ENCODE data around the gene INHBA.

INHBA gene

GRCh38 chr7:41692251-41692650 lies 10.6 kb downstream of the INHBA start:
- Histone ChIP-seq H3K27me3 (ENCODE audit: control insufficient read depth in 5 of 5, insufficient read depth in 4 of 5, low read length in 5 of 5) (no peaks in the 10 kb centered on the region), H3K27ac (ENCODE audit: low read depth, low read length) (no peak overlapping the region), H3K9me3 (ENCODE audit: control insufficient read depth in 5 of 5, low read length in 5 of 5) (no peaks in the 10 kb centered on the region), H3K4me1 (ENCODE audit: control insufficient read depth in 5 of 5, insufficient read depth in 5 of 5, low read length in 5 of 5) (peaks cover 0 to 12% (median 6%) of the 10 kb centered on the region in 5 donors), H3K4me3 (ENCODE audit: low read depth in 1 of 5, low read length in 5 of 5) (no peak overlapping the region), H3K9ac (ENCODE audit: low read length in 5 of 5) (no peak overlapping the region), H3K36me3 (ENCODE audit: control insufficient read depth in 5 of 5, insufficient read depth in 5 of 5, low read length in 5 of 5) (no peaks in the 10 kb centered on the region)

- Histone ChIP-seq H3K4me1 (ENCODE audit: control insufficient read depth in 5 of 5, insufficient read depth in 5 of 5, low read length in 5 of 5) (peaks cover 0 to 12% (median 6%) of the 10 kb centered on the region in 5 donors), H3K9ac (ENCODE audit: low read length in 5 of 5) (no peak overlapping the region), H3K9me3 (ENCODE audit: control insufficient read depth in 5 of 5, low read length in 5 of 5) (no peaks in the 10 kb centered on the region), H3K27ac (ENCODE audit: low read depth, low read length) (no peak overlapping the region), H3K27me3 (ENCODE audit: control insufficient read depth in 5 of 5, insufficient read depth in 4 of 5, low read length in 5 of 5) (no peaks in the 10 kb centered on the region), H3K4me3 (ENCODE audit: low read depth in 1 of 5, low read length in 5 of 5) (no peak overlapping the region), H3K36me3 (ENCODE audit: control insufficient read depth in 5 of 5, insufficient read depth in 5 of 5, low read length in 5 of 5) (no peaks in the 10 kb centered on the region)
Measured at GRCh38 chr7:41691286-41692190, 11.4 kb downstream of the INHBA start.

- H3K36me3 ChIP-seq (ENCODE audit: control insufficient read depth in 5 of 5, insufficient read depth in 5 of 5, low read length in 5 of 5), result no peaks in the 10 kb centered on the region
Measured at GRCh38 chr7:41689815-41690214, 13.1 kb downstream of the INHBA start.

GRCh38 chr7:41688906-41689305 lies 14.0 kb downstream of the INHBA start:
- no peak overlapping the region for H3K27ac ChIP-seq (ENCODE audit: low read depth, low read length)
- H3K9ac ChIP-seq (ENCODE audit: low read length in 5 of 5), result no peak overlapping the region
- H3K9me3 ChIP-seq (ENCODE audit: control insufficient read depth in 5 of 5, low read length in 5 of 5), result no peaks in the 10 kb centered on the region
- peaks cover 0 to 8% (median 0%) of the 10 kb centered on the region in 5 donors for H3K4me1 ChIP-seq (ENCODE audit: control insufficient read depth in 5 of 5, insufficient read depth in 5 of 5, low read length in 5 of 5)
- no peaks in the 10 kb centered on the region for H3K27me3 ChIP-seq (ENCODE audit: control insufficient read depth in 5 of 5, insufficient read depth in 4 of 5, low read length in 5 of 5)
- H3K4me3 ChIP-seq (ENCODE audit: low read depth in 1 of 5, low read length in 5 of 5), result no peak overlapping the region
- no peaks in the 10 kb centered on the region for H3K36me3 ChIP-seq (ENCODE audit: control insufficient read depth in 5 of 5, insufficient read depth in 5 of 5, low read length in 5 of 5)

More at GRCh38 chr7:41689815-41690214, 13.1 kb downstream of the INHBA start:
- no peak overlapping the region for H3K27ac ChIP-seq (ENCODE audit: low read depth, low read length)
- no peak overlapping the region for H3K4me3 ChIP-seq (ENCODE audit: low read depth in 1 of 5, low read length in 5 of 5)
- H3K9me3 ChIP-seq (ENCODE audit: control insufficient read depth in 5 of 5, low read length in 5 of 5), result no peaks in the 10 kb centered on the region
- H3K9ac ChIP-seq (ENCODE audit: low read length in 5 of 5), result no peak overlapping the region
- peaks cover 0 to 8% (median 0%) of the 10 kb centered on the region in 5 donors for H3K4me1 ChIP-seq (ENCODE audit: control insufficient read depth in 5 of 5, insufficient read depth in 5 of 5, low read length in 5 of 5)
- no peaks in the 10 kb centered on the region for H3K27me3 ChIP-seq (ENCODE audit: control insufficient read depth in 5 of 5, insufficient read depth in 4 of 5, low read length in 5 of 5)

- Histone ChIP-seq H3K27me3 (ENCODE audit: control insufficient read depth in 5 of 5, insufficient read depth in 4 of 5, low read length in 5 of 5) (peaks cover 0 to under 1% (median 0%) of the 10 kb centered on the region in 5 donors), H3K36me3 (ENCODE audit: control insufficient read depth in 5 of 5, insufficient read depth in 5 of 5, low read length in 5 of 5) (no peaks in the 10 kb centered on the region), H3K4me3 (ENCODE audit: low read depth in 1 of 5, low read length in 5 of 5) (no peak overlapping the region), H3K27ac (ENCODE audit: low read depth, low read length) (no peak overlapping the region), H3K4me1 (ENCODE audit: control insufficient read depth in 5 of 5, insufficient read depth in 5 of 5, low read length in 5 of 5) (peaks cover 0 to 8% (median 0%) of the 10 kb centered on the region in 5 donors), H3K9me3 (ENCODE audit: control insufficient read depth in 5 of 5, low read length in 5 of 5) (no peaks in the 10 kb centered on the region), H3K9ac (ENCODE audit: low read length in 5 of 5) (no peak overlapping the region)
Measured at GRCh38 chr7:41688012-41688625, 14.8 kb downstream of the INHBA start.

DNA sequence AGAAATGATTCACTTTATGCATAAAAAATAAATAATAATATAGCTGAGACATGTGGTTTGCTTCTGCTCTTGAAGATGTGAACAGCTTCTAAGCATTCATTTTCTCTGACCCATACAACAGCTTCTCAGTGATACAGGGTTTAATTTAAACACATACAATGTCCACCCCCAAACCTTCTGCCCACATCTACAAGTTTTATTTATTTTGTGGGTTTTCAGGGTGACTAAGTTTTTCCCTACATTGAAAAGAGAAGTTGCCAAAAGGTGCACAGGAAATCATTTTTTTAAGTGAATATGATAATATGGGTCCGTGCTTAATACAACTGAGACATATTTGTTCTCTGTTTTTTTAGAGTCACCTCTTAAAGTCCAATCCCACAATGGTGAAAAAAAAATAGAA lies 17.2 kb downstream of the INHBA start:
- H3K9me3 ChIP-seq (ENCODE audit: control insufficient read depth in 5 of 5, low read length in 5 of 5), result no peaks in the 10 kb centered on the region
- no peaks in the 10 kb centered on the region for H3K4me1 ChIP-seq (ENCODE audit: control insufficient read depth in 5 of 5, insufficient read depth in 5 of 5, low read length in 5 of 5)
- no peak overlapping the region for H3K27ac ChIP-seq (ENCODE audit: low read depth, low read length)
- no peaks in the 10 kb centered on the region for H3K36me3 ChIP-seq (ENCODE audit: control insufficient read depth in 5 of 5, insufficient read depth in 5 of 5, low read length in 5 of 5)
- no peak overlapping the region for H3K9ac ChIP-seq (ENCODE audit: low read length in 5 of 5)
- no peak overlapping the region for H3K4me3 ChIP-seq (ENCODE audit: low read depth in 1 of 5, low read length in 5 of 5)
- H3K27me3 ChIP-seq (ENCODE audit: control insufficient read depth in 5 of 5, insufficient read depth in 4 of 5, low read length in 5 of 5), result peaks cover 0 to 2% (median 0%) of the 10 kb centered on the region in 5 donors

DNA sequence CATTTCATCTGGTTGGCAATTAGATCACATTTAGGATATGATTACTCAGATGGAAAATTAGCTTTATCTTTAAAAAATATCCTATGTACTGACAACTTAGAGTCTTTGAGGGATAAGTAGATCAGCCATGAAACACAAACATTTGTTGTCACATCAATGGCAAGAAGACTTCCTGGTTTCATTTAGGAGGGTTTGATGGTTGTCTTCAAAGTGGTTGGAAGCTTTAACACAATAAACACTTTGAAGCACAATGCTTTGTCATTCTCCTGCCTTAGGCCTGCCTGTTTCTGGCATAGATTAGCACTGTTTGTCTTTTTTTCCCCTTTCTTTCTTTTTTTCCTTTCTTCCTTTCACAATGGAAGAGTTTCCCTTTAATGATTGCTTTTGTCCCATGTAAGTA lies 20.5 kb downstream of the INHBA start:
- Histone ChIP-seq H3K36me3 (ENCODE audit: control insufficient read depth in 5 of 5, insufficient read depth in 5 of 5, low read length in 5 of 5) (no peaks in the 10 kb centered on the region), H3K27ac (ENCODE audit: low read depth, low read length) (no peak overlapping the region), H3K4me1 (ENCODE audit: control insufficient read depth in 5 of 5, insufficient read depth in 5 of 5, low read length in 5 of 5) (no peaks in the 10 kb centered on the region), H3K9ac (ENCODE audit: low read length in 5 of 5) (no peak overlapping the region), H3K9me3 (ENCODE audit: control insufficient read depth in 5 of 5, low read length in 5 of 5) (no peaks in the 10 kb centered on the region), H3K4me3 (ENCODE audit: low read depth in 1 of 5, low read length in 5 of 5) (no peak overlapping the region), H3K27me3 (ENCODE audit: control insufficient read depth in 5 of 5, insufficient read depth in 4 of 5, low read length in 5 of 5) (peaks cover 0 to 2% (median 0%) of the 10 kb centered on the region in 5 donors)

GRCh38 chr7:41679566-41679965 lies 23.3 kb downstream of the INHBA start:
- Histone ChIP-seq H3K4me3 (ENCODE audit: low read depth in 1 of 5, low read length in 5 of 5) (no peak overlapping the region), H3K27me3 (ENCODE audit: control insufficient read depth in 5 of 5, insufficient read depth in 4 of 5, low read length in 5 of 5) (peaks cover 0 to 2% (median 0%) of the 10 kb centered on the region in 5 donors), H3K9me3 (ENCODE audit: control insufficient read depth in 5 of 5, low read length in 5 of 5) (no peaks in the 10 kb centered on the region), H3K9ac (ENCODE audit: low read length in 5 of 5) (no peak overlapping the region), H3K4me1 (ENCODE audit: control insufficient read depth in 5 of 5, insufficient read depth in 5 of 5, low read length in 5 of 5) (no peaks in the 10 kb centered on the region), H3K27ac (ENCODE audit: low read depth, low read length) (no peak overlapping the region), H3K36me3 (ENCODE audit: control insufficient read depth in 5 of 5, insufficient read depth in 5 of 5, low read length in 5 of 5) (no peaks in the 10 kb centered on the region)

- Histone ChIP-seq H3K4me3 (ENCODE audit: low read depth in 1 of 5, low read length in 5 of 5) (no peak overlapping the region), H3K9me3 (ENCODE audit: control insufficient read depth in 5 of 5, low read length in 5 of 5) (no peaks in the 10 kb centered on the region), H3K9ac (ENCODE audit: low read length in 5 of 5) (no peak overlapping the region)
Measured at GRCh38 chr7:41674505-41675023, 28.3 kb downstream of the INHBA start.

GRCh38 chr7:41661596-41661995 lies 41.3 kb downstream of the INHBA start:
- H3K4me3 ChIP-seq (ENCODE audit: low read depth in 1 of 5, low read length in 5 of 5), result no peak overlapping the region
- H3K4me1 ChIP-seq (ENCODE audit: control insufficient read depth in 5 of 5, insufficient read depth in 5 of 5, low read length in 5 of 5), result no peaks in the 10 kb centered on the region
- peaks cover 0 to 2% (median 0%) of the 10 kb centered on the region in 5 donors for H3K9me3 ChIP-seq (ENCODE audit: control insufficient read depth in 5 of 5, low read length in 5 of 5)
- no peak overlapping the region for H3K27ac ChIP-seq (ENCODE audit: low read depth, low read length)
- H3K27me3 ChIP-seq (ENCODE audit: control insufficient read depth in 5 of 5, insufficient read depth in 4 of 5, low read length in 5 of 5), result no peaks in the 10 kb centered on the region
- no peak overlapping the region for H3K9ac ChIP-seq (ENCODE audit: low read length in 5 of 5)
- H3K36me3 ChIP-seq (ENCODE audit: control insufficient read depth in 5 of 5, insufficient read depth in 5 of 5, low read length in 5 of 5), result no peaks in the 10 kb centered on the region

More at GRCh38 chr7:41674505-41675023, 28.3 kb downstream of the INHBA start:
- Histone ChIP-seq H3K27me3 (ENCODE audit: control insufficient read depth in 5 of 5, insufficient read depth in 4 of 5, low read length in 5 of 5) (no peaks in the 10 kb centered on the region), H3K36me3 (ENCODE audit: control insufficient read depth in 5 of 5, insufficient read depth in 5 of 5, low read length in 5 of 5) (no peaks in the 10 kb centered on the region), H3K27ac (ENCODE audit: low read depth, low read length) (no peak overlapping the region), H3K4me1 (ENCODE audit: control insufficient read depth in 5 of 5, insufficient read depth in 5 of 5, low read length in 5 of 5) (no peaks in the 10 kb centered on the region)

All from subcutaneous abdominal adipose tissue (tissue), 5 donors.